Measurements from ENCODE around the gene MAMDC4. TPM values are rescaled to one million over a fixed set of nuclear protein-coding genes. Genes with fewer than 3 reads are reported as not detected.

Gene MAMDC4
- total RNA-seq, 2 donors from 2014 or later = 6.5 to 25.7 TPM

- peaks cover 4 to 9% of the 10 kb centered on the region in 2 donors for H3K36me3 ChIP-seq (replicated peaks in 1 of 2; ENCODE audit: insufficient read depth in 1 of 2, low read depth in 2 of 2)
- no peaks in the 10 kb centered on the region for H3K9me3 ChIP-seq
- intact Hi-C loops (cut with DNase I) = loop anchor here (10.0 kb wide), 1 partner anchor 88 kb away; the partner anchor contains the start of genes C8G and FBXW5
- TF ChIP-seq, protein P1, sequence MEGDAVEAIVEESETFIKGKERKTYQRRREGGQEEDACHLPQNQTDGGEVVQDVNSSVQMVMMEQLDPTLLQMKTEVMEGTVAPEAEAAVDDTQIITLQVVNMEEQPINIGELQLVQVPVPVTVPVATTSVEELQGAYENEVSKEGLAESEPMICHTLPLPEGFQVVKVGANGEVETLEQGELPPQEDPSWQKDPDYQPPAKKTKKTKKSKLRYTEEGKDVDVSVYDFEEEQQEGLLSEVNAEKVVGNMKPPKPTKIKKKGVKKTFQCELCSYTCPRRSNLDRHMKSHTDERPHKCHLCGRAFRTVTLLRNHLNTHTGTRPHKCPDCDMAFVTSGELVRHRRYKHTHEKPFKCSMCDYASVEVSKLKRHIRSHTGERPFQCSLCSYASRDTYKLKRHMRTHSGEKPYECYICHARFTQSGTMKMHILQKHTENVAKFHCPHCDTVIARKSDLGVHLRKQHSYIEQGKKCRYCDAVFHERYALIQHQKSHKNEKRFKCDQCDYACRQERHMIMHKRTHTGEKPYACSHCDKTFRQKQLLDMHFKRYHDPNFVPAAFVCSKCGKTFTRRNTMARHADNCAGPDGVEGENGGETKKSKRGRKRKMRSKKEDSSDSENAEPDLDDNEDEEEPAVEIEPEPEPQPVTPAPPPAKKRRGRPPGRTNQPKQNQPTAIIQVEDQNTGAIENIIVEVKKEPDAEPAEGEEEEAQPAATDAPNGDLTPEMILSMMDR (IDR thresholded peaks at IDR 0.05) = no peak
- TF ChIP-seq POLR2A (IDR thresholded peaks at IDR 0.05) = no peak
- WGBS, 2 donors = 0 to 79% methylated on average over 1 to 10 of the region's 19 CpGs
- DNase-seq (peak in 3 of 4 donors; percentile 26 to 56 (median 39)), ATAC-seq (no peak)
- H3K27ac ChIP-seq = peak overlapping the region; percentile 74 to 86 (median 78)
- no peak overlapping the region for H3K4me3 ChIP-seq
- no peaks in the 10 kb centered on the region for H3K27me3 ChIP-seq
- H3K4me1 ChIP-seq = peaks cover 63% of the 10 kb centered on the region
Observed at GRCh38 chr9:136857166-136857565, 5.0 kb downstream of the MAMDC4 start.

DNA sequence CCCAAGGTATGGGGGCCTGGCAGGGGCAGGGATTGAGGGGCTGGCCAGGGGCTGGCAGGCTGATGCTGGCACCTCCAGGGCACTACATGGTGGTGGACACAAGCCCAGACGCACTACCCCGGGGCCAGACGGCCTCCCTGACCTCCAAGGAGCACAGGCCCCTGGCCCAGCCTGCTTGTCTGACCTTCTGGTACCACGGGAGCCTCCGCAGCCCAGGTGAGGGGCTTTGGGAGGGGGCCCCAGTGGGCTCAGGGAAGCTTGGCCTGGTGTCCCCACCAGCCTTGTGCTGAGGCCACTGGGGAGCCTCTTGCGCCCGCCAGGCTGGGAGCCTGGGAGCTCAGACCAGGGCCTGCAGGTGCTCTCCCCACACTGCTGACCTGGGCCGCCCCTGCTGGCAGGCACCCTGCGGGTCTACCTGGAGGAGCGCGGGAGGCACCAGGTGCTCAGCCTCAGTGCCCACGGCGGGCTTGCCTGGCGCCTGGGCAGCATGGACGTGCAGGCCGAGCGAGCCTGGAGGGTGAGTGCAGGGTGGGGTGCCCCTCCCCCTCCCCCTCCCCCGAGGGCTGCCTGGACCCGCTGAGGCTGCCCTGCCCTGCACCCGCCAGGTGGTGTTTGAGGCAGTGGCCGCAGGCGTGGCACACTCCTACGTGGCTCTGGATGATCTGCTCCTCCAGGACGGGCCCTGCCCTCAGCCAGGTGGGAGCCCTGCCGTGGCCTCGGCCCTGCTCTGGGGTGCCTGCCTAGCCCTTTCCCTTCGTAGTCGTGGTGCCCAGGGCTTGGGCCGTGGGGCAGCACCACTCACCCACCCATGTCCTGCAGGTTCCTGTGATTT is 5.7 kb downstream of the MAMDC4 start:
- peaks cover 10 to 15% of the 10 kb centered on the region in 2 donors for H3K36me3 ChIP-seq (replicated peaks in 1 of 2; ENCODE audit: insufficient read depth in 1 of 2, low read depth in 2 of 2)
- WGBS, 2 donors = 29% methylated on average over 27 of the region's 29 CpGs; no CpG with 5 or more reads in 1 of the 2 donors
- intact Hi-C loops (cut with DNase I) = loop anchor here (10.0 kb wide), 1 partner anchor 87 kb away; the partner anchor contains the start of genes C8G and FBXW5
- TF ChIP-seq POLR2A (IDR thresholded peaks at IDR 0.05) = no peak
- TF ChIP-seq, protein P1 (IDR thresholded peaks at IDR 0.05) = peak in 4 of 7 experiments; percentile 13 to 43 (median 24)
- no peaks in the 10 kb centered on the region for H3K27me3 ChIP-seq
- ATAC-seq (peak; percentile 57), DNase-seq (peak; percentile 72 to 88 (median 82))
- H3K9me3 ChIP-seq = no peaks in the 10 kb centered on the region
- H3K27ac ChIP-seq = peak overlapping the region; percentile 74 to 86 (median 78)
- peaks cover 62% of the 10 kb centered on the region for H3K4me1 ChIP-seq
- H3K4me3 ChIP-seq = no peak overlapping the region

DNA sequence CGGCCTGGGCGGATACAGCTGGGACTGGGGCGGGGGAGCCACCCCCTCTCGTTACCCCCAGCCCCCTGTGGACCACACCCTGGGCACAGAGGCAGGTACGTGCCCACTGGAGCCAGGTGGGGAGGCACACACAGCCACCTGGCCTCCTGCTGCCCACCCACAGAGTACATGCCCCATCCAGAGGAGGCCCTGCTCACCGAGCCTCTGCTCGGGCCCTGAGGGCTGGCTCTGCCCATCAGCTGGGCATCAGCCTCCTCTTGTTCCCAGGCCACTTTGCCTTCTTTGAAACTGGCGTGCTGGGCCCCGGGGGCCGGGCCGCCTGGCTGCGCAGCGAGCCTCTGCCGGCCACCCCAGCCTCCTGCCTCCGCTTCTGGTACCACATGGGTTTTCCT is 6.3 kb downstream of the MAMDC4 start:
- Histone ChIP-seq H3K27ac (peak overlapping the region; percentile 74 to 86 (median 78)), H3K36me3 (replicated peaks in 1 of 2; ENCODE audit: insufficient read depth in 1 of 2, low read depth in 2 of 2) (peaks cover 15 to 21% of the 10 kb centered on the region in 2 donors), H3K4me1 (peaks cover 68% of the 10 kb centered on the region), H3K4me3 (no peak overlapping the region), H3K27me3 (no peaks in the 10 kb centered on the region), H3K9me3 (no peaks in the 10 kb centered on the region)
- DNase-seq (peak in 1 of 4 donors; percentile 20), ATAC-seq (no peak)
- TF ChIP-seq, protein P1 (IDR thresholded peaks at IDR 0.05) = no peak
- no peak for TF ChIP-seq POLR2A (IDR thresholded peaks at IDR 0.05)
- intact Hi-C loops (cut with DNase I) = loop anchor here (10.0 kb wide), 1 partner anchor 86 kb away; the partner anchor contains the start of genes C8G and FBXW5
- WGBS, 2 donors = 20 to 68% methylated on average over 1 to 13 of the region's 15 CpGs

GRCh38 chr9:136858844-136859757 is 7.0 kb downstream of the MAMDC4 start:
- Histone ChIP-seq H3K27me3 (no peaks in the 10 kb centered on the region), H3K4me3 (no peak overlapping the region), H3K36me3 (replicated peaks in 1 of 2; ENCODE audit: insufficient read depth in 1 of 2, low read depth in 2 of 2) (peaks cover 15 to 21% of the 10 kb centered on the region in 2 donors), H3K27ac (peak overlapping the region; percentile 74 to 86 (median 78)), H3K4me1 (peaks cover 72% of the 10 kb centered on the region), H3K9me3 (no peaks in the 10 kb centered on the region)
- ATAC-seq = peak; percentile 79
- peak in 1 of 3 donors; percentile 9 for TF ChIP-seq POLR2A (IDR thresholded peaks at IDR 0.05)
- TF ChIP-seq, protein P1 (IDR thresholded peaks at IDR 0.05) = no peak
- WGBS, 2 donors = 0 to 36% methylated on average over 3 to 20 of the region's 20 CpGs
- intact Hi-C loops (cut with DNase I) = loop anchor here (10.0 kb wide), 1 partner anchor 86 kb away; the partner anchor contains the start of genes C8G and FBXW5
- DNase-seq = peak; percentile 90 to 97 (median 93)

Data from body of pancreas (tissue), 4 donors.